Measurements from ENCODE around the gene KRTCAP2.

GRCh38 chr1:155122308-155122707 is 50.8 kb downstream of the KRTCAP2 start:
- no peak for TF ChIP-seq CTCF (IDR thresholded peaks at IDR 0.05)
- TF ChIP-seq POLR2A (IDR thresholded peaks at IDR 0.05), result no peak
